Keratinocyte (primary cell): ENCODE measurements around the gene ATP1A3.

Source experiments
- EZH2 ChIP-seq: IDR thresholded peaks from one replicate; pipeline ENCODE4 v1.6.1; 2012; ENCODE audit warnings: inconsistent platforms, mild to moderate bottlenecking, low read length, moderate library complexity
- TF ChIP-seq, protein P1 (sequence below), 3 experiments: IDR thresholded peaks in 1 of 3; conservative IDR thresholded peaks in 1 of 3; optimal IDR thresholded peaks in 1 of 3; 2 replicates in 2 of 3; 3 replicates in 1 of 3; pipeline versions ENCODE3 to v1.5.1; 2011; ENCODE audit warnings: low read length in 3 of 3, mild to moderate bottlenecking in 3 of 3, moderate library complexity in 2 of 3, control low read depth in 1 of 3, inconsistent platforms in 1 of 3; ENCODE audit not compliant: insufficient read depth in 2 of 3; ENCODE audit errors: extremely low read depth in 1 of 3

DNA sequence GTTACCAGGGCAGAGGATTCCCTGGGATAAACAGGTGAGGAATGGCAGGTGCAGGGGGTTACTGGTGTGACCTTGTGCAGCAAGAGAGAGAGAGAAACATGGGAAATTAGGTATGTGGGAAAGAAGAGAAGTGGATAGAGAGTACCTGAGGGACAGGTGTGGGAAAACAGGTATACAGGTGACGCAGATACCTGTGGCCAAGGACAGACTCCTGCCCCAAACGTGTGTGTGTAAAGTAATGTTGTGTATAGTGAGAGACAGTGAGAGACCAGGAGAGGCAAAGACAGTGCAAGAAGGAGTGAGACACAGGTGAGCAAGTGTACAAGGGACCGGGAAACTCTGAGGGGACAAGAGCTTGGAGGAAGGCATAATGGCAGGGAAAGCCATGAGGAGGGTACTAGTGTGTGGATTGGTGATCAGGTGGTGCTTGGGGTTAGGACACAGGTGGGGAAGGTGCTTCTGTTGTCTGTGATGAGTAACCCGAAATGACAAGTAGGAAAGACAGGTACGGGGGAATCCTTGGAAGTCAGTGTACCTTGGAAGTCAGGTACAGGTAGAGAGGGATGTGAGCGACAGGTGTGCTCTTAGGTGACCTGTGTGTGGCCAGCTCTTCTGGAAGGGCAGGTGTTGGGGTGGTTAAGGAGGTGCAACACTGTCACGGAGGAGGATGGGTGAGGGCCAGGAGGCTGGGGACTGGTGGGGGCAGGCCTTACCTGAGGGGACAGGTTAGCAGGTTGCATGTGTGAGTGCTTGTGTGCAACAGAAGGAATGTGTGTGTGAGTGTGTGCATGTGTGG, 68.6 kb downstream of the ATP1A3 start:
- TF ChIP-seq, protein P1, sequence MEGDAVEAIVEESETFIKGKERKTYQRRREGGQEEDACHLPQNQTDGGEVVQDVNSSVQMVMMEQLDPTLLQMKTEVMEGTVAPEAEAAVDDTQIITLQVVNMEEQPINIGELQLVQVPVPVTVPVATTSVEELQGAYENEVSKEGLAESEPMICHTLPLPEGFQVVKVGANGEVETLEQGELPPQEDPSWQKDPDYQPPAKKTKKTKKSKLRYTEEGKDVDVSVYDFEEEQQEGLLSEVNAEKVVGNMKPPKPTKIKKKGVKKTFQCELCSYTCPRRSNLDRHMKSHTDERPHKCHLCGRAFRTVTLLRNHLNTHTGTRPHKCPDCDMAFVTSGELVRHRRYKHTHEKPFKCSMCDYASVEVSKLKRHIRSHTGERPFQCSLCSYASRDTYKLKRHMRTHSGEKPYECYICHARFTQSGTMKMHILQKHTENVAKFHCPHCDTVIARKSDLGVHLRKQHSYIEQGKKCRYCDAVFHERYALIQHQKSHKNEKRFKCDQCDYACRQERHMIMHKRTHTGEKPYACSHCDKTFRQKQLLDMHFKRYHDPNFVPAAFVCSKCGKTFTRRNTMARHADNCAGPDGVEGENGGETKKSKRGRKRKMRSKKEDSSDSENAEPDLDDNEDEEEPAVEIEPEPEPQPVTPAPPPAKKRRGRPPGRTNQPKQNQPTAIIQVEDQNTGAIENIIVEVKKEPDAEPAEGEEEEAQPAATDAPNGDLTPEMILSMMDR (optimal IDR thresholded peaks at IDR 0.05 in 1 of 3, IDR thresholded peaks at IDR 0.05 in 1 of 3, conservative IDR thresholded peaks at IDR 0.05 in 1 of 3; ENCODE audit: extremely low read depth in 1 of 3, insufficient read depth in 2 of 3, low read length in 3 of 3), result no peak
- TF ChIP-seq EZH2, result no peak
